ENCODE data around the gene CMSS1. TPM values are rescaled to one million over a fixed set of nuclear protein-coding genes. Genes with fewer than 3 reads are reported as not detected.

Gene CMSS1
- total and polyA plus RNA-seq, 8 donors: 2.7 to 33.3 (median 22.1) TPM

GRCh38 chr3:100098784-100099070 is 281.1 kb downstream of the CMSS1 start:
- Histone ChIP-seq H3K4me1 (peaks cover 0 to 36% (median 26%) of the 10 kb centered on the region in 4 donors), H3K27me3 (no peaks in the 10 kb centered on the region), H3K9me3 (no peaks in the 10 kb centered on the region), H3K27ac (no peak overlapping the region), H3K4me3 (no peak overlapping the region), H3K36me3 (no peaks in the 10 kb centered on the region)
- TF ChIP-seq, protein P1, sequence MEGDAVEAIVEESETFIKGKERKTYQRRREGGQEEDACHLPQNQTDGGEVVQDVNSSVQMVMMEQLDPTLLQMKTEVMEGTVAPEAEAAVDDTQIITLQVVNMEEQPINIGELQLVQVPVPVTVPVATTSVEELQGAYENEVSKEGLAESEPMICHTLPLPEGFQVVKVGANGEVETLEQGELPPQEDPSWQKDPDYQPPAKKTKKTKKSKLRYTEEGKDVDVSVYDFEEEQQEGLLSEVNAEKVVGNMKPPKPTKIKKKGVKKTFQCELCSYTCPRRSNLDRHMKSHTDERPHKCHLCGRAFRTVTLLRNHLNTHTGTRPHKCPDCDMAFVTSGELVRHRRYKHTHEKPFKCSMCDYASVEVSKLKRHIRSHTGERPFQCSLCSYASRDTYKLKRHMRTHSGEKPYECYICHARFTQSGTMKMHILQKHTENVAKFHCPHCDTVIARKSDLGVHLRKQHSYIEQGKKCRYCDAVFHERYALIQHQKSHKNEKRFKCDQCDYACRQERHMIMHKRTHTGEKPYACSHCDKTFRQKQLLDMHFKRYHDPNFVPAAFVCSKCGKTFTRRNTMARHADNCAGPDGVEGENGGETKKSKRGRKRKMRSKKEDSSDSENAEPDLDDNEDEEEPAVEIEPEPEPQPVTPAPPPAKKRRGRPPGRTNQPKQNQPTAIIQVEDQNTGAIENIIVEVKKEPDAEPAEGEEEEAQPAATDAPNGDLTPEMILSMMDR (IDR thresholded peaks at IDR 0.05): no peak
- TF ChIP-seq POLR2A (IDR thresholded peaks at IDR 0.05): no peak
- TF ChIP-seq EP300 (IDR thresholded peaks at IDR 0.05): no peak
- no peak for TF ChIP-seq POLR2AphosphoS5 (IDR thresholded peaks at IDR 0.05)
- DNase-seq: no peak
- intact Hi-C loops (cut with DNase I; ENCODE audit: low total_unique reads): no loop called here

- H3K4me3 ChIP-seq: no peak overlapping the region
- no peaks in the 10 kb centered on the region for H3K27me3 ChIP-seq
- H3K9me3 ChIP-seq: no peaks in the 10 kb centered on the region
- H3K27ac ChIP-seq: no peak overlapping the region
- no peaks in the 10 kb centered on the region for H3K36me3 ChIP-seq
- 41 to 56% (median 52%) methylated on average over 2 of the region's 2 CpGs for WGBS, 5 donors
- intact Hi-C loops (cut with DNase I; ENCODE audit: low total_unique reads): no loop called here
- TF ChIP-seq POLR2A (IDR thresholded peaks at IDR 0.05) (no peak), EP300 (IDR thresholded peaks at IDR 0.05) (no peak), POLR2AphosphoS5 (IDR thresholded peaks at IDR 0.05) (no peak)
- TF ChIP-seq, protein P1 (IDR thresholded peaks at IDR 0.05): no peak
- peaks cover 7 to 45% (median 35%) of the 10 kb centered on the region in 4 donors for H3K4me1 ChIP-seq
- DNase-seq: no peak
These were observed 282.0 kb downstream of the CMSS1 start for GRCh38 chr3:100099621-100100020.

GRCh38 chr3:100100425-100100824 is 282.8 kb downstream of the CMSS1 start:
- intact Hi-C loops (cut with DNase I; ENCODE audit: low total_unique reads): no loop called here
- 92 to 99% (median 97%) methylated on average over 2 of the region's 2 CpGs for WGBS, 5 donors
- Histone ChIP-seq H3K36me3 (no peaks in the 10 kb centered on the region), H3K27me3 (no peaks in the 10 kb centered on the region), H3K27ac (no peak overlapping the region), H3K9me3 (no peaks in the 10 kb centered on the region), H3K4me3 (no peak overlapping the region), H3K4me1 (peaks cover 15 to 53% (median 41%) of the 10 kb centered on the region in 4 donors)
- TF ChIP-seq, protein P1 (IDR thresholded peaks at IDR 0.05): no peak
- no peak for TF ChIP-seq EP300 (IDR thresholded peaks at IDR 0.05)
- no peak for TF ChIP-seq POLR2AphosphoS5 (IDR thresholded peaks at IDR 0.05)
- no peak for TF ChIP-seq POLR2A (IDR thresholded peaks at IDR 0.05)
- no peak for DNase-seq

GRCh38 chr3:100102757-100103156 is 285.1 kb downstream of the CMSS1 start:
- H3K4me1 ChIP-seq: peaks cover 19 to 73% (median 51%) of the 10 kb centered on the region in 4 donors
- intact Hi-C loops (cut with DNase I; ENCODE audit: low total_unique reads): no loop called here

More at GRCh38 chr3:100102757-100103156, 285.1 kb downstream of the CMSS1 start:
- Histone ChIP-seq H3K27ac (peak overlapping the region in 2 of 5 donors; percentile 32 to 40), H3K36me3 (no peaks in the 10 kb centered on the region), H3K9me3 (no peaks in the 10 kb centered on the region), H3K4me3 (no peak overlapping the region), H3K27me3 (no peaks in the 10 kb centered on the region)
- TF ChIP-seq EP300 (IDR thresholded peaks at IDR 0.05): no peak
- TF ChIP-seq POLR2AphosphoS5 (IDR thresholded peaks at IDR 0.05): no peak
- no peak for TF ChIP-seq POLR2A (IDR thresholded peaks at IDR 0.05)
- TF ChIP-seq, protein P1 (IDR thresholded peaks at IDR 0.05): no peak
- DNase-seq: no peak
- 84 to 94% (median 84%) methylated on average over 1 of the region's 1 CpG for WGBS, 5 donors
